HepG2 (cell line): ENCODE results near the gene CFAP54. TPM values are rescaled to one million over a fixed set of nuclear protein-coding genes. Genes with fewer than 3 reads are reported as not detected.

ENCODE experiments used
- ARID5B ChIP-seq: IDR thresholded peaks from 2 replicates; pipeline ENCODE4 v1.4.0; 2020; ENCODE audit warnings: mild to moderate bottlenecking, missing genetic modification reagents
- DMTF1 ChIP-seq: sonication (generic); formaldehyde crosslinking; IDR thresholded peaks from 2 replicates; pipeline ENCODE4 v1.4.0; 2020; ENCODE audit warnings: mild to moderate bottlenecking, missing genetic modification reagents
- GRHL1 ChIP-seq: sonication (generic); formaldehyde crosslinking; conservative IDR thresholded peaks from 2 replicates; pipeline ENCODE4 v1.8.0; 2022; ENCODE audit warnings: missing genetic modification reagents
- GZF1 ChIP-seq: sonication (generic); formaldehyde crosslinking; IDR thresholded peaks from 2 replicates; pipeline ENCODE4 v1.5.1; 2020; ENCODE audit warnings: mild to moderate bottlenecking, missing genetic modification reagents
- MXI1 ChIP-seq: IDR thresholded peaks from 3 replicates; pipeline ENCODE4 v1.6.1; 2012; ENCODE audit warnings: low read depth, low read length, inconsistent platforms, borderline replicate concordance
- PRDM4 ChIP-seq: sonication (generic); formaldehyde crosslinking; IDR thresholded peaks from 2 replicates; pipeline ENCODE4 v1.9.0; 2021; ENCODE audit warnings: missing genetic modification reagents, borderline replicate concordance
- SRSF1 ChIP-seq: fragments of 200-400 bp; formaldehyde crosslinking; optimal IDR thresholded peaks from 2 replicates; pipeline ENCODE3; 2017; ENCODE audit warnings: mild to moderate bottlenecking, low read depth, low read length, moderate library complexity
- TEAD2 ChIP-seq: sonication (generic); formaldehyde crosslinking; IDR thresholded peaks from 2 replicates; pipeline ENCODE4 v1.9.0; 2021; ENCODE audit warnings: missing genetic modification reagents
- ZMYM3 ChIP-seq: sonication (generic); formaldehyde crosslinking; IDR thresholded peaks from 2 replicates; pipeline ENCODE4 v1.5.1; 2020; ENCODE audit warnings: mild to moderate bottlenecking, missing genetic modification reagents
- ZNF33B ChIP-seq: sonication (generic); formaldehyde crosslinking; IDR thresholded peaks from 2 replicates; pipeline ENCODE4 v1.5.1; 2020; ENCODE audit warnings: mild to moderate bottlenecking, missing genetic modification reagents
- ZNF484 ChIP-seq: sonication (generic); formaldehyde crosslinking; IDR thresholded peaks from 2 replicates; pipeline ENCODE4 v1.5.1; 2020; ENCODE audit warnings: mild to moderate bottlenecking, low read depth, missing genetic modification reagents, borderline replicate concordance
- ZSCAN20 ChIP-seq: sonication (generic); formaldehyde crosslinking; IDR thresholded peaks from 2 replicates; pipeline ENCODE4 v1.4.0; 2020; ENCODE audit warnings: missing genetic modification reagents, mild to moderate bottlenecking, borderline replicate concordance
- polyA plus RNA-seq, 8 experiments: library from polyadenylated mRNA; depleted of rRNA in 3 of 8; stranded (reverse) in 7 of 8; unstranded in 1 of 8; fragments of >200 nt; fragmentation: Illumina TruSeq in 4 of 8; extraction: Trizol in 4 of 8; gene quantifications; 2 replicates each; pipeline versions ENCODE4 v1.2.1 to v1.2.3, GENCODE V29; 2011 to 2016; ENCODE audit warnings: low read depth in 4 of 8, missing spikeins in 1 of 8, mixed read lengths in 1 of 8; ENCODE audit not compliant: insufficient read depth in 1 of 8
- total RNA-seq, 5 experiments: library from RNA; depleted of rRNA; stranded (reverse); fragments of >200 nt; fragmentation: Illumina TruSeq; extraction: Trizol; gene quantifications; 2 replicates each; pipeline ENCODE4 v1.2.3, GENCODE V29; 2016; ENCODE audit warnings: low read depth in 1 of 5
- TF ChIP-seq, protein P1 (sequence below): sonication (generic); formaldehyde crosslinking; IDR thresholded peaks from 2 replicates; pipeline ENCODE4 v1.4.0; 2020; ENCODE audit warnings: mild to moderate bottlenecking, missing genetic modification reagents
- TF ChIP-seq, protein P2 (sequence below): sonication (generic); formaldehyde crosslinking; IDR thresholded peaks from 2 replicates; pipeline ENCODE4 v1.8.1; 2022; ENCODE audit warnings: low read depth, mild to moderate bottlenecking, missing genetic modification reagents

CFAP54 gene
- total and polyA plus RNA-seq, 2 of the 13 experiments (the other 11 are each of a cell fraction or from before 2014, with no cell fraction given): not detected

DNA sequence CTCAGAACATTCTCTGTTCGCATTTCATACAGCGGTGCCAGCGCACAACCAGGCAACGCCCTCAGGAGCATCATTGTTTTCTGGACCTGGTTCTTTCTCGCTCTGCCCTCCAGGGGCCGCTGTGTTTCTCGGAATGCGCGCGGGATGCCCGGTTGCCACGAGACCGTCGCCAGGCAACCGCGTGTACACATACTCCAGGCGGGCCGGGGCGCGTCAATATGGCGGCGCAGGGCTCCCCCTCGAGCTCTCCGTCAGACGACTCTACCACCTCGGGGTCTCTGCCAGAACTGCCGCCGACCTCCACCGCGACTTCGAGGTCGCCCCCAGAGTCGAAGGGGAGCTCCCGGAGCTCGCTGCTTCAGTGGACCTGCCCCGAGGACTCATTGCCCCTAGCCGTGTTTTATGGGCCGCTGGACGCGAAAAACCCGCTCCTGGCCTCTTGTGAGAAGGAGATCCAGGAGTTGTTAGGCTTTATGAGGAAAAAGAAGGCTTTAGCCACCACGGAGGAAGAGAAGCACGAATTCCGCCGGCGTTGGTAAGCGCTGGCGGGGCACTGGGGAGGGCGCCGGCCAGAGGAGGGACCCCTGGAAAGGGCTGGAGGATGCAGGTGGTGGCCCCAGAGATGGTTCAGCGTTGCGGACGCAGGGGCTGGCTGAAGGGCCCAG is at the start of gene CFAP54 (continued):
- no peak for TF ChIP-seq GRHL1
- no peak for TF ChIP-seq ZMYM3 (CRISPR knock-in tag)
- no peak for TF ChIP-seq ZNF484 (CRISPR knock-in tag)
- TF ChIP-seq, protein P1, sequence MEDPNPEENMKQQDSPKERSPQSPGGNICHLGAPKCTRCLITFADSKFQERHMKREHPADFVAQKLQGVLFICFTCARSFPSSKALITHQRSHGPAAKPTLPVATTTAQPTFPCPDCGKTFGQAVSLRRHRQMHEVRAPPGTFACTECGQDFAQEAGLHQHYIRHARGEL (CRISPR knock-in tag): no peak
- no peak for TF ChIP-seq SRSF1
- TF ChIP-seq MXI1: peak; percentile 100
- TF ChIP-seq, protein P2, sequence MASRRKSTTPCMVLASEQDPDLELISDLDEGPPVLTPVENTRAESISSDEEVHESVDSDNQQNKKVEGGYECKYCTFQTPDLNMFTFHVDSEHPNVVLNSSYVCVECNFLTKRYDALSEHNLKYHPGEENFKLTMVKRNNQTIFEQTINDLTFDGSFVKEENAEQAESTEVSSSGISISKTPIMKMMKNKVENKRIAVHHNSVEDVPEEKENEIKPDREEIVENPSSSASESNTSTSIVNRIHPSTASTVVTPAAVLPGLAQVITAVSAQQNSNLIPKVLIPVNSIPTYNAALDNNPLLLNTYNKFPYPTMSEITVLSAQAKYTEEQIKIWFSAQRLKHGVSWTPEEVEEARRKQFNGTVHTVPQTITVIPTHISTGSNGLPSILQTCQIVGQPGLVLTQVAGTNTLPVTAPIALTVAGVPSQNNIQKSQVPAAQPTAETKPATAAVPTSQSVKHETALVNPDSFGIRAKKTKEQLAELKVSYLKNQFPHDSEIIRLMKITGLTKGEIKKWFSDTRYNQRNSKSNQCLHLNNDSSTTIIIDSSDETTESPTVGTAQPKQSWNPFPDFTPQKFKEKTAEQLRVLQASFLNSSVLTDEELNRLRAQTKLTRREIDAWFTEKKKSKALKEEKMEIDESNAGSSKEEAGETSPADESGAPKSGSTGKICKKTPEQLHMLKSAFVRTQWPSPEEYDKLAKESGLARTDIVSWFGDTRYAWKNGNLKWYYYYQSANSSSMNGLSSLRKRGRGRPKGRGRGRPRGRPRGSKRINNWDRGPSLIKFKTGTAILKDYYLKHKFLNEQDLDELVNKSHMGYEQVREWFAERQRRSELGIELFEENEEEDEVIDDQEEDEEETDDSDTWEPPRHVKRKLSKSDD (CRISPR knock-in tag): no peak
- TF ChIP-seq ARID5B (CRISPR knock-in tag): peak; percentile 76
- no peak for TF ChIP-seq DMTF1
- no peak for TF ChIP-seq TEAD2 (CRISPR knock-in tag)
- TF ChIP-seq ZSCAN20 (CRISPR knock-in tag): no peak
- no peak for TF ChIP-seq PRDM4 (CRISPR knock-in tag)
- no peak for TF ChIP-seq GZF1 (CRISPR knock-in tag)
- TF ChIP-seq ZNF33B (CRISPR knock-in tag): 0 out of 2 replicates have a peak, but pooled peaks have one; percentile 31
